Stomach (tissue), 9 donors: ENCODE results near the gene HACL1. TPM values are rescaled to one million over a fixed set of nuclear protein-coding genes. Genes with fewer than 3 reads are reported as not detected.
"Not testable (repeated sequence)": the region's sequence is repeated elsewhere in the genome, so short reads cannot be mapped to it uniquely, and the experiment has no call there.

ENCODE experiments used
- DNase-seq, 2 donors: peaks; one replicate each; pipeline versions ENCODE4 v3.0.0 to v3.0.0-alpha.2; 2013 to 2019
- H3K27ac ChIP-seq, 5 donors: fragments of 200-600 bp in 4 of 5; sonication (generic) in 4 of 5; one replicate each; pipeline ENCODE4 v1.5.1; 2013 to 2019; ENCODE audit warnings: mild to moderate bottlenecking in 1 of 5, moderate library complexity in 1 of 5
- H3K27me3 ChIP-seq, 3 donors: fragments of 200-600 bp; sonication (generic); one replicate each; pipeline ENCODE4 v1.5.1; 2017 to 2019; ENCODE audit warnings: mixed run types in 1 of 3
- H3K36me3 ChIP-seq, 4 donors: fragments of 200-600 bp; sonication (generic); 1 replicate in 3 of 4; 2 replicates in 1 of 4; pipeline ENCODE4 v1.5.1; 2016 to 2019
- H3K4me1 ChIP-seq, 4 donors: fragments of 200-600 bp; sonication (generic); one replicate each; pipeline ENCODE4 v1.5.1; 2016 to 2019
- H3K4me3 ChIP-seq, 4 donors: fragments of 200-600 bp; sonication (generic) in 3 of 4; one replicate each; pipeline ENCODE4 v1.5.1; 2016 to 2019; ENCODE audit warnings: mild to moderate bottlenecking in 1 of 4
- H3K9me3 ChIP-seq, 4 donors: fragments of 200-600 bp; sonication (generic); one replicate each; pipeline ENCODE4 v1.5.1; 2016 to 2019
- CTCF ChIP-seq, 7 experiments: fragments of 450-650 bp in 4 of 7; fragments of 200-600 bp in 3 of 7; sonication (generic) in 3 of 7; IDR thresholded peaks; one replicate each; pipeline ENCODE4 v1.5.1; 2016 to 2019; ENCODE audit warnings: antibody characterized with exemption in 7 of 7, control low read depth in 2 of 7, mild to moderate bottlenecking in 1 of 7
- EP300 ChIP-seq: sonication (generic); formaldehyde crosslinking; IDR thresholded peaks from one replicate; pipeline ENCODE4 v1.6.1; 2017; ENCODE audit warnings: antibody characterized with exemption
- POLR2A ChIP-seq, 4 donors: fragments of 450-650 bp; IDR thresholded peaks; one replicate each; pipeline ENCODE4 v1.6.1; 2016; ENCODE audit warnings: antibody characterized with exemption in 4 of 4, control low read depth in 2 of 4, mild to moderate bottlenecking in 1 of 4, moderate library complexity in 1 of 4
- POLR2AphosphoS5 ChIP-seq, 3 donors: sonication (generic); formaldehyde crosslinking; IDR thresholded peaks; one replicate each; pipeline ENCODE4 v1.6.1; 2016; ENCODE audit warnings: antibody characterized with exemption in 3 of 3
- WGBS, 5 donors: extraction: QIAGEN DNeasy Blood & Tissue Kit in 3 of 5; methylation state at CpG; one replicate each; pipeline versions ENCODE4 v1.1.5 to v1.1.7; 2013 to 2018; 5-methylcytosine and 5-hydroxymethylcytosine counted together
- intact Hi-C: fragments of 100-400 bp; cut with DNase I; formaldehyde crosslinking; loops from one replicate; pipeline ENCODE4 v1.15.1; 2023; ENCODE audit warnings: low total_unique reads
- polyA plus RNA-seq, 3 donors: library from polyadenylated mRNA; stranded (reverse); fragments of 200-250 nt; gene quantifications; one replicate each; pipeline ENCODE4 v1.2.3, GENCODE V29; 2013
- total RNA-seq, 5 donors: library from RNA; depleted of rRNA; stranded (reverse); fragments of >200 nt; gene quantifications; one replicate each; pipeline versions ENCODE4 v1.1.0 to v1.2.3, GENCODE V29; 2014 to 2016
- donor health status: healthy with polysubstance abuse.
- donor health status: Bipolar disorder and iron deficiency.
- donor health status: healthy.

HACL1 gene
- total and polyA plus RNA-seq, 8 donors, result 13.9 to 46.7 (median 21.0) TPM

- 89 to 100% (median 95%) methylated on average over 1 of the region's 1 CpG for WGBS, 5 donors
- DNase-seq, result no peak
Observed at GRCh38 chr3:15535732-15536131, 65.6 kb downstream of the HACL1 start.

GRCh38 chr3:15532614-15533013, 68.8 kb downstream of the HACL1 start:
- WGBS, 5 donors, result 96 to 98% (median 98%) methylated on average over 2 of the region's 2 CpGs
- intact Hi-C loops, DNase-seq, H3K27me3 ChIP-seq, H3K4me3 ChIP-seq, H3K9me3 ChIP-seq, H3K27ac ChIP-seq: not testable (repeated sequence)
- Histone ChIP-seq H3K4me1 (peaks cover 7 to 23% (median 10%) of the 10 kb centered on the region in 4 donors), H3K36me3 (peaks cover 0 to 14% (median 0%) of the 10 kb centered on the region in 4 donors)

More at GRCh38 chr3:15535732-15536131, 65.6 kb downstream of the HACL1 start:
- Histone ChIP-seq H3K4me3 (no peak overlapping the region), H3K27me3 (no peaks in the 10 kb centered on the region), H3K27ac (peak overlapping the region in 1 of 5 donors; percentile 21), H3K4me1 (no peaks in the 10 kb centered on the region), H3K9me3 (no peaks in the 10 kb centered on the region), H3K36me3 (peaks cover 0 to 14% (median 0%) of the 10 kb centered on the region in 4 donors)
- TF ChIP-seq EP300 (no peak), CTCF (IDR thresholded peaks at IDR 0.05) (no peak), POLR2AphosphoS5 (IDR thresholded peaks at IDR 0.05) (no peak), POLR2A (IDR thresholded peaks at IDR 0.05) (no peak)
- intact Hi-C loops, result no loop called here

GRCh38 chr3:15531346-15531745, 70.0 kb downstream of the HACL1 start:
- peak overlapping the region in 1 of 5 donors; percentile 65 for H3K27ac ChIP-seq
- peaks cover 8 to 32% (median 14%) of the 10 kb centered on the region in 4 donors for H3K4me1 ChIP-seq
- H3K9me3 ChIP-seq, result no peaks in the 10 kb centered on the region
- no peak overlapping the region for H3K4me3 ChIP-seq
- H3K27me3 ChIP-seq, result no peaks in the 10 kb centered on the region
- no peak for DNase-seq
- intact Hi-C loops, result no loop called here
- no peak for TF ChIP-seq CTCF (IDR thresholded peaks at IDR 0.05)
- TF ChIP-seq POLR2AphosphoS5 (IDR thresholded peaks at IDR 0.05), result no peak
- TF ChIP-seq EP300, result no peak
- TF ChIP-seq POLR2A (IDR thresholded peaks at IDR 0.05), result no peak
- peaks cover 0 to 12% (median 0%) of the 10 kb centered on the region in 4 donors for H3K36me3 ChIP-seq
- 70 to 87% (median 80%) methylated on average over 1 of the region's 1 CpG for WGBS, 5 donors

GRCh38 chr3:15528854-15529537, 72.4 kb downstream of the HACL1 start:
- Histone ChIP-seq H3K9me3 (no peaks in the 10 kb centered on the region), H3K4me1 (peaks cover 8 to 32% (median 14%) of the 10 kb centered on the region in 4 donors), H3K27ac (peak overlapping the region; percentile 55 to 74 (median 66)), H3K27me3 (no peaks in the 10 kb centered on the region), H3K36me3 (peaks cover 0 to 3% (median 0%) of the 10 kb centered on the region in 4 donors), H3K4me3 (no peak overlapping the region)
- intact Hi-C loops, result no loop called here
- peak in 1 of 2 donors; percentile 50 for DNase-seq
- no peak for TF ChIP-seq CTCF (IDR thresholded peaks at IDR 0.05)
- no peak for TF ChIP-seq POLR2A (IDR thresholded peaks at IDR 0.05)
- no peak for TF ChIP-seq EP300
- peak in 2 of 3 donors; percentile 54 to 63 for TF ChIP-seq POLR2AphosphoS5 (IDR thresholded peaks at IDR 0.05)
- WGBS, 5 donors, result 29 to 64% (median 60%) methylated on average over 4 of the region's 4 CpGs

GRCh38 chr3:15527031-15527459, 74.3 kb downstream of the HACL1 start:
- no peaks in the 10 kb centered on the region for H3K27me3 ChIP-seq
- WGBS, 5 donors, result 49 to 61% (median 56%) methylated on average over 4 of the region's 4 CpGs
- peaks cover 8 to 32% (median 15%) of the 10 kb centered on the region in 4 donors for H3K4me1 ChIP-seq
- TF ChIP-seq POLR2A (IDR thresholded peaks at IDR 0.05) (no peak), POLR2AphosphoS5 (IDR thresholded peaks at IDR 0.05) (no peak), CTCF (IDR thresholded peaks at IDR 0.05) (no peak), EP300 (no peak)
- intact Hi-C loops, result no loop called here
- DNase-seq, result peak in 1 of 2 donors; percentile 80
- peak overlapping the region in 1 of 5 donors; percentile 65 for H3K27ac ChIP-seq
- no peaks in the 10 kb centered on the region for H3K9me3 ChIP-seq
- no peak overlapping the region for H3K4me3 ChIP-seq
- no peaks in the 10 kb centered on the region for H3K36me3 ChIP-seq
